ENCODE measurements around the gene TRIM69. TPM values are rescaled to one million over a fixed set of nuclear protein-coding genes. Genes with fewer than 3 reads are reported as not detected.
A peak's percentile ranks its signal among the peaks of the same experiment; 100 is the strongest.
"Not testable (repeated sequence)": the region's sequence is repeated elsewhere in the genome, so short reads cannot be mapped to it uniquely, and the experiment has no call there.

TRIM69 gene
- total RNA-seq, 2 donors from 2014 or later, result 20.0 to 28.7 TPM

GRCh38 chr15:44715142-44715796, 21.1 kb upstream of the TRIM69 start:
- no peak for DNase-seq (ENCODE audit: low spot score)
- intact Hi-C loops (cut with DNase I), result no loop called here

- intact Hi-C loops (cut with DNase I), result no loop called here
- no peak for DNase-seq (ENCODE audit: low spot score)
Measured at GRCh38 chr15:44715797-44716334, 20.5 kb upstream of the TRIM69 start.

GRCh38 chr15:44716983-44717602, 19.2 kb upstream of the TRIM69 start:
- DNase-seq (ENCODE audit: low spot score), result no peak
- intact Hi-C loops (cut with DNase I), result no loop called here

- intact Hi-C loops (cut with DNase I), result no loop called here
- DNase-seq (ENCODE audit: low spot score), result no peak
Measured at GRCh38 chr15:44718180-44718926, 18.0 kb upstream of the TRIM69 start.

- intact Hi-C loops (cut with DNase I), result no loop called here
Measured at GRCh38 chr15:44718927-44719292, 17.4 kb upstream of the TRIM69 start.

GRCh38 chr15:44719293-44719999, 16.9 kb upstream of the TRIM69 start:
- DNase-seq (ENCODE audit: low spot score), result no peak
- intact Hi-C loops (cut with DNase I), result no loop called here

More at GRCh38 chr15:44718927-44719292, 17.4 kb upstream of the TRIM69 start:
- no peak for DNase-seq (ENCODE audit: low spot score)

GRCh38 chr15:44720000-44720435, 16.3 kb upstream of the TRIM69 start:
- DNase-seq (ENCODE audit: low spot score); intact Hi-C loops (cut with DNase I): not testable (repeated sequence)

GRCh38 chr15:44720460-44721176, 15.7 kb upstream of the TRIM69 start:
- intact Hi-C loops (cut with DNase I), result no loop called here
- no peak for DNase-seq (ENCODE audit: low spot score)

- no peak for DNase-seq (ENCODE audit: low spot score)
- intact Hi-C loops (cut with DNase I), result no loop called here
Measured at GRCh38 chr15:44722011-44722410, 14.3 kb upstream of the TRIM69 start.

- intact Hi-C loops (cut with DNase I), result no loop called here
- DNase-seq (ENCODE audit: low spot score), result no peak
Measured at GRCh38 chr15:44726136-44726535, 10.2 kb upstream of the TRIM69 start.

- intact Hi-C loops (cut with DNase I), result no loop called here
- no peak for DNase-seq (ENCODE audit: low spot score)
Measured at GRCh38 chr15:44726568-44727484, 9.5 kb upstream of the TRIM69 start.

GRCh38 chr15:44727485-44728231, 8.7 kb upstream of the TRIM69 start:
- no peak for DNase-seq (ENCODE audit: low spot score)
- intact Hi-C loops (cut with DNase I), result no loop called here

GRCh38 chr15:44728232-44728575, 8.1 kb upstream of the TRIM69 start:
- DNase-seq (ENCODE audit: low spot score); intact Hi-C loops (cut with DNase I): not testable (repeated sequence)

GRCh38 chr15:44728576-44729407, 7.5 kb upstream of the TRIM69 start:
- intact Hi-C loops (cut with DNase I), result no loop called here
- DNase-seq (ENCODE audit: low spot score), result peak; percentile 98

GRCh38 chr15:44729408-44730127, 6.8 kb upstream of the TRIM69 start:
- no peak for DNase-seq (ENCODE audit: low spot score)
- intact Hi-C loops (cut with DNase I), result loop anchor here (10.0 kb wide), 2 partner anchors 125 to 145 kb away; no protein-coding TSS in a partner anchor
